Kasumi-1 (cell line): ENCODE data around the gene BIRC6.
A peak's percentile ranks its signal among the peaks of the same experiment; 100 is the strongest.
"Not testable (repeated sequence)": the region's sequence is repeated elsewhere in the genome, so short reads cannot be mapped to it uniquely, and the experiment has no call there.

Source experiments
- DNase-seq, 2 experiments: peaks; one replicate each; lab custom pipeline; 2025; lab: John Stamatoyannopoulos, UW

Gene BIRC6

DNA sequence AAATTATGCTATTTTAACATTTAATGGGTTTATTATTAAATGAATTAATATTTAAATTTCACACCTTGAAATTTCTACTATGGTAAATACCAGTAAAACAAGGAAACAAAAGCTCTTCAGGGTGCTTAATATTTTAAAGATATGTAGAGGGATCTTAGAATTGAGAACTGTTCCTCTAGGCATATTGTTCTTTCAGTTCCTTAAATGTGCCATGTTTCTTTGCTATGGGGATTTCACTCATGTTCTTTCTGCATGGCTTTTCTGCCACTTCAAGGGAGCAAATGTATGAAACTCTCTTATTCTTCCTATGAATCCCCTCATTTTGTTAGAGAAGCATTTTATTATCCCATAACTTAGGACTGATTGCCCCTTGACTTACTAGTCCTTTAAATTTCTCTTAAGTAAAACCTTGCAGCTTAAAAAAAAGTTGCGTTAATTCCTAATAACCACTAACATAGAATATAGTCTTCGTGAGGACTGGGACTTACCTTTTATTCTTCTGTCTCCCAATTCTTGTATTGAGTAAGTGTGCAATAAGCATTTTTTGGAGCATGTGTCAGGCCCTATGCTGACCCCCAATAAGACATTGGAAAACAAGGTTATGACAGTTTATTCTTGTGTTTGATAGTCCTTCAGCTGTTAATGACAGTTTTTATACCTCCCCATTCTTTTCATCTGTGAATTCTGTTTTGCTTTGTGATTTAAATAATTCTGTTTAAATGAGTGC is 95.7 kb downstream of the BIRC6 start:
- DNase-seq = peak in 1 of 2 experiments; percentile 11

GRCh38 chr2:32453242-32454062 is 96.6 kb downstream of the BIRC6 start:
- DNase-seq = peak; percentile 8 to 9

DNA sequence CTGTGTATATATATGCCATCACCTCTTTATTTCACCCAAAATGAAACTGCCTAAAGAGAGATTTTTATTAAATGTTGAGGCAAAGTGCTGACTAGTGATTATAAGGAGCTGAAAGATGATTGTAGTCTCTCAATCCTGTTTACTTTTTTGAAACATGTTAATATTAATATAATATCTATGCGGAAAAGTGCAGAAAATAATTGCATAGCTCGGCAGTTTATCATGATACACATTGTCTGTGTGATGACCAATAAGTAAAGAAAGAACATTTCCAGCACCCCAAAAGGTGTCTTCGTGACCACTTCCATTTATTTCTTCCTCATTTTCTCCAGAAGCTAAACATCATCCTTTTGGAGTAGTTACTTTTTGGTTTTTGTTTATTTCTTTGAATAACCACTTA is 99.0 kb downstream of the BIRC6 start:
- DNase-seq = no peak

DNA sequence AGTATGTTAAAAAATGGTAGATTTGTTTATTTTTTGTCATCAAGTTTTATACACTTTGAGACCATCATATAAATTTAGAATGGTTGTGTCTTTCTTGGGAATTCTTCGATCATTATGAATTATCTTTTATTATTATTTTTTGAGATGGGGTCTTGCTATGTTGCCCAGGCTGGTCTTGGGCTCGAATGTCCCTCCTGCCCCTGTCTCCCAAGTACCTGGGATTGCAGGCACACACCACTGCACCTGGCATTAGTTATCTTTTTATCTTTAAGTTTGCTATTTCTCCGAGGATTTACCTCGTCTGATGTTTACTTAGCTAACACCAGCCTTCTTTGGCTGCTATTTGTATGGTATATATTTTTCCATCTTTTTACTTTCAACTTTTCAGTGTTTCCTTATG is 100.0 kb downstream of the BIRC6 start:
- no peak for DNase-seq

DNA sequence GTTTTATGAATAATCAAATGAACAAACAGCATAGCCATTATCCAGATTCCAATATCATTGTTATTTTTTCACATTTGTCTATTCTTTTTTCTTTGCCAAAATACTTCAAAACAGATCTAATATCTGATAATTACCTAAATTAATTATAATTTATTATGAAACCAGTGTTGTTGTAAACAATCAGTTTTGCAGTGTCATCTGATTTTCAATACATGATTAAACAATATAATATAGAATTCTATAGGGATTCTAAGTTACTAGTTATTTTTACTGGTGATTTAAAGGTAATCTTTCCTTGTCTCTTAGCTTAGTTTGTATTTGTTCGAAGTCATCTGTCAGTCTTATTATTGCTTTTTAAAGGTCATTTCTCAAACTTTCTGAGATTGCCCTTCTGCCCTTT is 101.0 kb downstream of the BIRC6 start:
- no peak for DNase-seq

- DNase-seq = not testable (repeated sequence)
These were observed 104.0 kb downstream of the BIRC6 start for GRCh38 chr2:32460861-32461260.

DNA sequence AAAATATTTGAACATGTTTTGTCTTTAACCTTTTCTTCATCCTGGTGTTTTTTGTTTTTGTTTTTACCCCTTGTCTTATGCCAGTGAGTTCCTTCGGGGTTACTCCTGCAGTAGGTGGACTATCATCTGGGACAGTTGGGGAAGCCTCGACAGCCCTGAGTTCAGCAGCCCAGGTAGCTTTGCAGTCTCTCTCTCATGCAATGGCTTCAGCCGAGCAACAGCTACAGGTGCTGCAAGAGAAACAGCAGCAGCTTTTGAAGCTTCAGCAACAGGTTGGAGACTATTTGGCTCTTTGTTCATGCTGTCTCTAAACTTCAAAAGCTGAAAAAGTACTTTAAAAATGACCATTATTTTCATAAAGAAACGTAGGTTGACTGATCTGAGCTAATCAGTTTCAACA is 106.3 kb downstream of the BIRC6 start:
- no peak for DNase-seq

- no peak for DNase-seq
These were observed 107.6 kb downstream of the BIRC6 start for GRCh38 chr2:32464431-32464830.

DNA sequence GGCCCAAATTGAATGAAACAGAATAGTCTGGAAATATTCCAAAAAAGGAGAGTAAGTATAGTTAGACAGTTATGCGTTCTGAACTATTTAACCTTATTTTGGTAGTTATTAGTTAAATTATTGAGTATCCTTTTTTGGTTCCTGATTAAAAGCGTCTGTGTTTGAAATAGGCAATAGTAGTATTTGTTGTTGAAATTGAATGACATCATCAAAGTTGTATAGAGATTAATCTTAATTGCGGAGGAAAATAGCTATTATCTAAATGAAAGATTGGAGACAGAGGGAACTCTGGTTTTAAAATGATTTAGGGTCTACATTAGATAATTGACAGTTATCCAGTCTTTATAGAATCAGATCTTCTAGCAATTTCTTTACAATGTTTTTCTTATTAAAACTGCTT is 115.8 kb downstream of the BIRC6 start:
- DNase-seq = no peak

GRCh38 chr2:32474381-32474780 is 117.6 kb downstream of the BIRC6 start:
- DNase-seq = no peak

DNA sequence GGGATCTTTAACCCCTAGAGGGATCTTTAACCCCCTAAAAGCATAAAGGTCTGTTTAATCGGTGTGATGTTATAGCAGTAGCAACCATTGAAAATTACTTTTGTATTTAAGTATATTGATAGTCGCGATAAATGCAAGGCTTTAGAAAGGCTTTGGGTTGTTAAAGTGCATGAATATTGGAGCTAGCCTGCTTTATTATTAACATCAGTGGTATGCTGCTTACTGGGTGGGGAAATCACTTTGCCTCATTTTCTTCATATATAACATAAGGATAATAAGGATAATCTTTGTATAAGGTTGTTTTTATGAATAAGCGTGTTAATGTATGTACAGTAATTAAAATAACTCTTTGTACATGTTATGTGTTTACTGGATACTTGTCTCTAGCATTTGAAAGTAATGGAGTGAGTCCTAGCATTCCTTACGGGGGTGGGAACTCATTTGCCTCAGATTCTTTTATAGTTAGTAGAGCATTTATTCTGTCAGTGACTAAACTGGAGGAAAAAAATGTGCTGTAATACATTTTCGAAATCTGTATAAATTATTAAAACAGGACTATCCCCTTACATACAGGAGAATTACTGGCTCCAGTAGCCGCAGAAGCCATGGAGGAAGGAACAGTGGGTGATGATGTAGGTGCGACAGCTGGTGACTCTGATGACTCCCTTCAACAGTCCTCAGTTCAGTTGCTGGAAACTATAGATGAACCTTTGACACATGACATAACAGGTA is 122.2 kb downstream of the BIRC6 start:
- no peak for DNase-seq

GRCh38 chr2:32479993-32480392 is 123.2 kb downstream of the BIRC6 start:
- no peak for DNase-seq

- no peak for DNase-seq
These were observed 125.6 kb downstream of the BIRC6 start for GRCh38 chr2:32482471-32482870.

DNA sequence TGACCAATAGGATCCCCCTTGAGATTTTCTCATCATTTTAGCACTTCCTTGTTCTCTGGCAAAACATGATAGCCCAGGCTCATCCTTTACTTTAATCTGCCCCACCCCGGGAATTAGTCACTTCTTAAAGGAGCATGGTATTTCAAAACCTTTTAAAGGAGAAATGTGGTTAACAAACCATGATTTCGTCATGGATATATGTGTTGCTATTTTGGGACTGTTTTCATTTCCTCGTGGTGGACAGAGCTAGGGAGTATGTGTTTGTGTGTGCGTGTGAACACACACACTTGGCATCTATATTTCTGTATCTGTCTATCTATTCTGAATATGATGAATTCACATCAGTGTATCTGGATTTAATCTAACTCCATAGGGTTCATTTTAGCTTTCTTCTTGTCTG is 128.1 kb downstream of the BIRC6 start:
- DNase-seq = peak; percentile 73 to 74

- DNase-seq = no peak
These were observed 128.6 kb downstream of the BIRC6 start for GRCh38 chr2:32485399-32485798.

DNA sequence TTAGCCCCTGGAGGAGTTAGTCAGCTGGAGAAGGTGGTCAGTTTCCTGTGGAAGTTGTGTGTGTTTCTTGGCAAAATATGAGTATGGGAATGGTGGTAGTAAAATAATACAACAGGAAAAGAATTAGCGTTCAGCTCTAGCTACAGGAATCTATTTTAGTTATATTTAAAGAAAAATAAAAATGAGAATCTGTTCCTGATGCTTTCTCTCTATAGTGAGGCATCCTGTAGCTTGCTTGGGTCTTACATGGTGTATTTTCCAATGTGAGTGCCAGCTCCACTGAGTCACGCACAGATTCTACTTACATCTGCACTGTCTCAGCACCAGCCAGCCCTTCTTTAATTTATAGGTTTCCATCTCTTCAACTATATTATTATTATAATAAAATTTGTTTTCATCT is 132.2 kb downstream of the BIRC6 start:
- no peak for DNase-seq

GRCh38 chr2:32491346-32491745 is 134.5 kb downstream of the BIRC6 start:
- DNase-seq = no peak

DNA sequence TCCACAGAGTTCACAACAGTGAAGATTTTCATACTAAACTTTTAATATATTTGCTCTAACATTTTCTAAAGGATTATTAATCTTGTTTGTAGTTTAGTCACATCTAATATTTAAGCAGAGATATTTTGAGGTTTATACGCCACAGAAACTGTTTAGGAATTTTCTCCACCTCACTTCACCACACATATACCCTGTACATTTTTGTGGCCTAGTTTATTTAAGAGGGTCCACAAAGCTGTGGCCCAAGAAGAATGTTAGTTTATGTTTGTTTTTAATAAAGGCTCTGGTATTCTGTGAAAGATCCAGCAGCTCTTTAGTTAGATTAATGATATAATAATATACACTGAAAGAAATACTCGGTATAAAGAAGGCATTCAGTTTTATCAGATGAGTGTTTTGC is 138.3 kb downstream of the BIRC6 start:
- no peak for DNase-seq

DNA sequence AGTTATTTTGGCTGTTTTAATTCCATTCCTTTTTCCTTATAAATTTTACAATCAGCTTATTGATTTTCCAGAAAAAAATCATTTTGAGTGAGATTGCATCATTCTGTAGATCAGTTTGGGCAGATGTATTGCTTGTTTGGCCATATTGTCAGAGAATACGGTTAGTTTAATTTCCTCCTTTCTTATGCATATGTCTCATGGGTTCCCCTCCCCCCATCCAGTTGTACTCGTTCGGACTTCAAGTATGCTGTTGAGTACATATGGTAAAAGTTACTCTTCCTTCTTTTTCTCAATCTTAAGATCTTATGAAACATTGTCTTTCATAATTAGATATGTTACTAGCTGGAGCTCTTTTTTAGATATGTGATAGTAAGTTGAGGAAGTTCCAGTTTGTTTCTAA is 139.8 kb downstream of the BIRC6 start:
- DNase-seq = peak in 1 of 2 experiments; percentile 6

- no peak for DNase-seq
These were observed 141.5 kb downstream of the BIRC6 start for GRCh38 chr2:32498306-32498705.

DNA sequence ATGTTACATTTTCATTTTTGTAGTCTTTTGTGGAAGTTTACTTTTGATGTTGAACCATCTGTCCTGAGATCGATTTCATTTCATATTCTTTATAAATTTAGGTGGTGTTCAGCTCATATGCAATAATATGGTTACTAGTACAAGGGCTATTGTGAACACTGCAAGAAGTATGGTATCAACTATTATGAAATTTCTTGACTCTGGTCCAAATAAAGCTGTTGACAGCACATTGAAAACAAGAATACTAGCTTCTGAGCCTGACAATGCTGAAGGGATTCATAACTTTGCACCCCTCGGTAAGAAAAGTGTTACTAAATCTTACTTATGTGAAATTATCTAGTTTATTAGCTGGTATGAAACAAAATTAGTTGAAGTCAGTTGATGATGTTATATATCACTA is 146.1 kb downstream of the BIRC6 start:
- no peak for DNase-seq

DNA sequence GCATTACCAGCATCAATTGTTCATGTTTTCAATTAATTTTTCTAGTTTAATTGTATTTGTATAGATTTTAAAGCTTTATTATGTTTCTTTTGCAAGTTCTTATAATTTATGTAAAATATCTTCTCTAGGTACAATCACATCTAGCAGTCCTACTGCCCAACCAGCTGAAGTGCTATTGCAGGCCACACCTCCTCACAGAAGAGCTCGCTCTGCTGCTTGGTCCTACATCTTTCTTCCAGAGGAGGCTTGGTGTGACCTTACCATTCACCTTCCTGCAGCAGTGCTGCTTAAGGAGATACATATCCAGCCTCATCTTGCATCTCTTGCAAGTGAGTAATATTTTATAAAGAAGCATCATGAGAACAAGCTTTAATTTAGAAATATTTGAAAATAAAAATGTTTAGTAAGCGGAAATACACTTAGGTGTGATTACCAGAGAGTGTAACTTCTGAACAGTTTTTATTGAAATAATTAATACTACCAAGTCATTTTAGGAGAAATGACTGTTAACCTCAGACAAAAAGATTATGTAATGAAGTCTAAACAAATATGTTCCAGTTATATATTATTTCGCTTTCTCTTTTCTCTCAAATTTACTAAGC is 148.2 kb downstream of the BIRC6 start:
- DNase-seq = no peak
